Posterior vena cava (tissue), 2 donors: ENCODE results near the gene PRSS27. TPM values are rescaled to one million over a fixed set of nuclear protein-coding genes. Genes with fewer than 3 reads are reported as not detected.
"Not testable (repeated sequence)": the region's sequence is repeated elsewhere in the genome, so short reads cannot be mapped to it uniquely, and the experiment has no call there.

Experiments used
- DNase-seq: peaks from one replicate; pipeline ENCODE4 v3.0.0-alpha.2; 2020; ENCODE audit warnings: low spot score
- intact Hi-C, 2 donors: fragments of 100-400 bp; cut with DNase I; formaldehyde crosslinking; loops; one replicate each; pipeline versions ENCODE4 v1.14.1 to v1.14.2; 2022 to 2023
- total RNA-seq, 2 donors: library from RNA; stranded (reverse); fragmentation: NEBNext Ultra II Directional; extraction: Animal tissue kit (Norgen Biotek cat#: 25700); gene quantifications; one replicate each; pipeline ENCODE4 v1.2.1, GENCODE V29; 2021
- donor health status: DM: yes; HTN: yes; CAD: no.
- donor health status: DM: yes; HTN: yes; CAD: no.

PRSS27 gene
- total RNA-seq, 2 donors from 2014 or later = 0.71 to 1.4 TPM

DNA sequence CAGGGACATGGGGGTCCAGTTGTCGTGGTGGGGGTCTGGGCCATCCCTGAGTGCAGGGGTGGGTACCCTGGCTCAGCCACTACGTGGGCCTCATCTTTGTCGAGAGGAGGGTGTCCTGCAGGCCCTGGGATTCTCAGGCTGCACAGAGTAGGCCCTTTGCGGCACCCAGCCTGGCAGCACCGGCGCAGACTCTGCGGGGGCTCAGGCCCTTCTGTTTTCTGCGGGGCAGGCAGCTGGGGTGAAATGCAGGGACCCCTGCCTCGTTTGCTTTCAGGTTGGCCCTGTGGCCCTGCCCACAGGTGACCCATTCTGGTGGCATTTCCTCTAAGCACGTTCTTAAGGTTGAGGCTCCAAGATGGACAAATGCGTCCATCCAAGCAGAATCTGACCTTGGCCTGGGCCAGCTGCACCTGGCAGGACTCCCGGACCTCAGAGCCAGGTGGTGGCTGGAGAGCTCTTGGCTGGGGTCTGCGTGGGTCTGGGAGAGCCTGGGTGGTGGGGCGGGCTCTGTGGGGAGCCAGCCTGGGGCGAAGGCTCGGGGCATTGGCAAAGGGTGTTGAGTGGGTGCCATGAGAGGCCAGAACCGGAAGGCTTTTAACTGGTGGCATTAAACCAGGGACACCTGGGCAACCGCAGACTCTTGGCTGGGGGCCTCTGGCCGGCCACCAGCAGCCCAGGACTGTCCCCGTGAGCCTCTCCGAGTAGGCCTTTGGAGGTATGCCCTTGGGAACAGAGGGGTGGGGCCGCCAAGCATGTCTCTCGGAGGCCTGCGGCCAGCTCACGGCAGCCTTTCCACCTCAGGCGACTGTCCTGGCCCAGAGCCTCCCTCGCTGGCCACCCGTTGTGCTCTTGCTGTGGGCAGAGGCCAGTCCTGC is 16.9 kb downstream of the PRSS27 start:
- intact Hi-C loops = loop anchor here in 1 of 2 donors (1.0 to 10.0 kb wide), 2 partner anchors 40 to 152 kb away; partner anchors contain the start of gene PRSS22
- DNase-seq = no peak

DNA sequence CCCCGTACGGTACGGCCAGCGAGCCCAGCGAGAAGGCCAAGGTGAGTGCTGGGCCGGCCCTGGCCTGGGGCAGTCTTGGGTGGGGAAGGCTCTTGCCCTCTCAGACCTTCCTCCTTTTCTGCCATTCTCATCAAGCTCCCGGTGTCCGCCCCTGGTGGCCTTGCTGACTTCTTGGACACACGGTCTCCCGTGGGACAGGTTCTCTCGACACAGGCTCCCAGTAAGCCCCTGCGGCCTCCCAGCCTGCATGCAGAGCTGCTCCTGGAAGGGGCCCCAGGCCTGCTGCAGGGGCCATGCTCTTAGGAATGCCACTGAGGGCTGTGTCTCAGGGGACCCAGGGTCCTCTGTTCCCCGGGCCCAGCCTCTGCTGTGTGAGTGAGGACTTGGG is 17.6 kb downstream of the PRSS27 start:
- intact Hi-C loops = loop anchor here in 1 of 2 donors (10.0 kb wide), 1 partner anchor 152 kb away; the partner anchor contains the start of gene PRSS22
- DNase-seq = no peak

DNA sequence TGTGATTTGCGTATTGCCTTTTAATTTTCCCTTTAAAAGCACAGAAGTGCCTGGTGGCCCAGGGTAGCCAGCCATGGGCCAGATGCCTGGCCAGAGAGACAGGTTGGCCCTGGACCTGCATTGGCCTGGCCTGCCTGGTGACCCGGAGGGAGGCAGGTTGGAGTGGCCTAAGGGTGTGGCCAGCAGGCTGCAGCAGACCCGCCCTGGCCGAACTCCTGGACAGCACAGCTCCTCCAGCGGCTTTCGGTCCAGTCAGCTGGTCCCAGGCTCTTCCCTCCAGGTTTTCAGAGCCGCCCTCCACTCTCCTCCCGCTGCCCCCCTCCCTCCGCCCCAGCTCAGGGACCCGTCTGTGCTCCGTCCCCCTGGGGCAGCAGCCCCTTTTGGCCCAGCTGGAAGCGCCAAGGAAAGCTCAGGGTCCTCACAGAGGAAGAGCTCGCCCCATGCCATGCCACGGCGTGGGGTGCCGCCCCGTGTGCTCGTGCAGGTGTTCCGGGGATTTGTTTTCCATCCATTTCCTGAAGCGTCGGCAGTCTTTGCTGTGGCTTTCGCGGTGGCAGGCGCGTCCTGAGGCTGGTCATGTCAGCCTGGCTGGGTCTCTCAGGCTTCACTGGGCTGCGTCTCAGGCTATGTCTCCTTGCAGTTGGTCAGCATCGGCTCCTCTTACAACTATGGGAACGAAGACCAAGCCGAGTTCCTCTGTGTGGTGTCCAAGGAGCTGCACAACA is 18.1 kb downstream of the PRSS27 start:
- intact Hi-C loops = loop anchor here in 1 of 2 donors (10.0 kb wide), 1 partner anchor 153 kb away; the partner anchor contains the start of gene PRSS22
- no peak for DNase-seq

DNA sequence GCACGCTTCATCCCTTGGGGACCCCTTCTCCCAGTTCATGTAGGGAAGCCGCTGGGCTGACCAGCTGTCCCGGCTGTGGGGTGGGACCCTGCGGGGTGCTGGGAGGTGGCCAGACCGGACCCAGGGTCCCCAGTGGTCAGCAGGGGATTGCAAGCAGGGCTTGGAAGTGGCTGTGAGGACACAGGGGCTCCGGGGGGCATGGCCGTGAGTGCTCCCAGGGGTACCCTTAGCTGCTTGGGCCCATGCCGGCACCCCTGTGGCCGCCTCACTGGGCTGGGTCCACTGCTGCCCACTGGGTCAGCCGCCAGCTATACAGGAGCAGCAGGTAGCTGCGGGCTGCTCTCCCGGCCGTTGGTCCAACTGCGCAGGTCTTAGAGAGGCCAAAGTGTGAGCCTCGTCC is 18.8 kb downstream of the PRSS27 start:
- intact Hi-C loops = loop anchor here in 1 of 2 donors (10.0 kb wide), 1 partner anchor 154 kb away; the partner anchor contains the start of gene PRSS22
- DNase-seq = no peak

DNA sequence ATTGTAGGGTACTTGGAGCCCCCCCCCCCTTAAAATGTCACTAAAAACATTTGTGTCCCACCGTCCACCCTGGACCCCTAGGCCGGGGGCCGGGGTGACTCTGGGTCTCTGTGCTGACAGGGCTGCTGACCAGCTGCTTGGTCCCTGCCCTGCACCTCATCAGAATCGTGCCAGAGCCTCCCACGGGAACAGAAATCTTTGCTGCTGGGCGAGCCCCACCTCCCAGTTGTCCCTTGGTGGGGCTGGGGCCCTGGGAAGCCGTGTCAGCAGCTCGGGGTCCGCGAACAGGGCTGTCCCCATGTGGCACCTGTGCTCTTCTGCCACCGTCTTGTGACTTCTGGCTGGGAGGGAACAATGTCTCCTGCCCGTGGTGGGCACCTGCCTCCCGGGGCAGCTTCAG is 19.2 kb downstream of the PRSS27 start:
- DNase-seq = no peak
- intact Hi-C loops = loop anchor here in 1 of 2 donors (10.0 kb wide), 1 partner anchor 154 kb away; the partner anchor contains the start of gene PRSS22

DNA sequence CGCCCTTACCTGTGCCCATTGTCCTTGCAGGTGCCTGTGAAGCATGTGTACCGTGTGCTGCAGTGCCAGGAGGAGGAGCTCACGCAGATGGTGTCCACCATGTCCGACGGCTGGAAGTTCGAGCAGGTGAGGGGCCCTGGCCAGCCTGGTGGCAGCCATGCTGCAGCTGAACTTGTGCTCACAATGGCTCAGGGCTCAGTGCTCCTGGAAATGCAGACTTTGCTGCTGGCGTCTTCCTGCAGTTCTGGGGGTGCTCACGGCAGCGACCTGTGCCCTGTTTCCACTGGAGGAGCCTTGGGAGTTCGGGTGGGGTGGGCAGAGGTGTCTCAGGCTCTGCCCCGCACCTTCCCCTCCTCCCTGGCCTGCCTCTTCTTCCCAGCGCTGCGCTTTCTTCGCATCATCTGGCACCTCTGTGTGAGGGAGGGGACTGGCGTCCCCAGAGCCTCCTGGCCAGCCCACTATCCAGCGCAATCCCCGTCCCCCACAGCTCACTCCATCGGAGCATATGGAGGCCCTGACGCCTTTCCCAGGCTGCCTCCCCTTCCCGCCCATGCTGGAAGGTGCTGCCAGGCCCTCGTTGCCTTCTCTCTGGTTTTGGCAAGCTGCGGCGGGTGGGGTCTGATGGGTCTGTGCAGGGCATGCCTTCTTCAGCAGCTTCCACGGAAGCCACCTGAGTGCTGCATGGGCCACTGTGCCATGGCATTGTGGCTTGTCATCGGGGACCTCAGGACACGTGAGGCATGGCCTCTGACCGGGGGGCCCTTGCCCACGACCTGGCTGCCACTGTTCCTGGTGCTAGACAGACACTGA is 20.0 kb downstream of the PRSS27 start:
- no peak for DNase-seq
- intact Hi-C loops = loop anchor here in 1 of 2 donors (10.0 kb wide), 1 partner anchor 155 kb away; the partner anchor contains the start of gene PRSS22

DNA sequence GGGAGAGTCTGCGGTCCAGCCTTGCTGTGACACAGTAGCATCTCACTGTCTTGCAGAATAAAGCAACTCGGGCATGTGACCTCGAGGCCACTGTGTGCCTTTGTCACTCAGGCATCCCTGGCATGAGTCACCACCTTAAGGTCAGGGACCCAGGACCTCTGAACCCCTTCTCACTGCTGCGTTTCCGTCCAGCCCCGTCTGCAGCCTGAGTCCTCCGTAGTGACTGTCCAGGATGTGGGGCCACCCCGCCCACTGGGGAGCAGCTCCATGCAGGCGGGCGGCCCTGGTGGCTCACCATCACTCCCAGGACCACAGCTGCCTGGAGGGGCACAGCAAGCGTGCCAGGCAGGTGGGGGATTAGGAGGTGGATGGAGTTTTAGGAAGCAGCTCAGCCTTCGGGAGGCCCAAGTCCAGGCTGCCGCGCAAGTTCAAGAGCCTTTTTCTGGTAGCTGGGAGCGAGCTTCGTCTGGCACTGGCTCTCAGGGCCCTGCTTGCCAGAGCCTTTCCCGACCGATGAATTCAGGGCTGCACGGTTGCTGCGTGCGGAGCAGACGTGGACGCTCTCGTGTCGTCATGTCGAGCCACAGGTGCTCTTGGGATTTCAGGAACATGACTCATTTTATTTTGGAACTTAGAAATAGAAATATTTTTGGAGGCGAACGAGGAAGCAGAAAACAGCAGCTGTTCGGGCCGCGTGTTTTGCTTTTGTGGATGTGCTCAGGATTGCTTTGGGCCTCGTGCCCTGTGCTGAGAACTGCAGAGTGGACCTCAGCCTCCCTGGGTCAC is 20.9 kb downstream of the PRSS27 start:
- intact Hi-C loops = no loop called here
- DNase-seq = no peak

DNA sequence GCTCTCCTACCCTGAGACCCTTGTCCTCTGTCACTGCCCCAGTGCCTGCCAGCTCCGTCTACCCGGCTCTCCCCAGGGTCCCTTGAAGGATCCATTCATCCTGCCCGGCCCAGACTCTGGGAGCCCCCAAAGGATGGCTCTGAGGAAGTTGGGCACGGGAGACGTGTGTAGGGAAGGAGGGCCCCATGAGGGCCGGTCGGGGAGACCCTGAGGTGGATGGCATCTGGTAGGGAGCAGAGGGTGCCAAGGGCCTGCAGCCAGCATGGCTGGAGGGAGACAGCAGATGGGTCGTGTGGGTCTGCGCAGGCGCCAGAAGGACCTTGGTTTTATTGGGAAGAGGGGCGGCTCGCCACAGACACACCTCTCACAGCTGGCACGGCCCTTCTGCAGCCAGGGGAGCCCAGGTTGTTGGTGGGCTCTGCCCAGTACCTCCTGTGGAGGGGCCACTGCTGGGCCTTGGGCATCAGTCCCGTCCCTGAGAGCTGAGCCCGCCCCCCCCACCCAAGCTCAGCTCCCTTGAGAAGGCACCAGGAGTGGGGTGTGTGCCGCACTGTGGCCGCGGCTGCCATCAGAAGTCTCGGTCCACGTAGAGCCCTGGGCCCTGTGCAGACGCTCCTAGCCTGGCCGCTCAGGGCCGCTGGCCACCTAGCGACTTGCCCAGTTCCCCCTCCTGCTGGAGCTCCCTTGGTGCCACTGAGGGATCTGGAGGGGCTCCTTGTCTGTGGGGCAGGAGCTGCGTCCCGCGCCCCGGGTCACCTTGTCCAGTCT is 21.7 kb downstream of the PRSS27 start:
- intact Hi-C loops = no loop called here
- no peak for DNase-seq

DNA sequence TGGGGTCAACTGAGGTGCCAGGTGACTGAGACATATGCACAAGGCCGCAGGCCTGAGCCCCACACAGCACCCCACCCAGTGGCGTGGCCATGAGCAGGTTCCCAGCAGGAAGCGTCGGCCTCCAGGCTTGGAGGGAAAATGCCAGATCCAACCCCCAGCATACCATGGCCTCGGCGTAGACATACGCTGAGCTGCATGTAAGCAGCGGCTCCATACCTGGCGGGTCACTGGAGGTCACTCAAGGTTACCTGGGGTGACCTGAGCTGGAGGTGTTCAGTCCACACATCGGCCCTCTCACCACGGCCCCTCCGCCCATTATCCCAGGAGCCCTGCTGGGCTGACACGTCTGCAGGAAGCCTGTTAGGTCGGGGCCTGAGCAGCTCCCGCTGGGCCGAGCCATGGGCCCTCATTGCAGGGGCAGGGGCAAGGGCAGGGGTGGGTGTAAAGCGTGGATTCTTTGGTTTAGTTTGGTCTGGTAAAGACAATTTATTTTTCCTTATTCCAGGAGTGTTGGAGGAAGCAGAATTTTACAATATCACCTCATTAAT is 22.5 kb downstream of the PRSS27 start:
- no peak for DNase-seq
- intact Hi-C loops = no loop called here

DNA sequence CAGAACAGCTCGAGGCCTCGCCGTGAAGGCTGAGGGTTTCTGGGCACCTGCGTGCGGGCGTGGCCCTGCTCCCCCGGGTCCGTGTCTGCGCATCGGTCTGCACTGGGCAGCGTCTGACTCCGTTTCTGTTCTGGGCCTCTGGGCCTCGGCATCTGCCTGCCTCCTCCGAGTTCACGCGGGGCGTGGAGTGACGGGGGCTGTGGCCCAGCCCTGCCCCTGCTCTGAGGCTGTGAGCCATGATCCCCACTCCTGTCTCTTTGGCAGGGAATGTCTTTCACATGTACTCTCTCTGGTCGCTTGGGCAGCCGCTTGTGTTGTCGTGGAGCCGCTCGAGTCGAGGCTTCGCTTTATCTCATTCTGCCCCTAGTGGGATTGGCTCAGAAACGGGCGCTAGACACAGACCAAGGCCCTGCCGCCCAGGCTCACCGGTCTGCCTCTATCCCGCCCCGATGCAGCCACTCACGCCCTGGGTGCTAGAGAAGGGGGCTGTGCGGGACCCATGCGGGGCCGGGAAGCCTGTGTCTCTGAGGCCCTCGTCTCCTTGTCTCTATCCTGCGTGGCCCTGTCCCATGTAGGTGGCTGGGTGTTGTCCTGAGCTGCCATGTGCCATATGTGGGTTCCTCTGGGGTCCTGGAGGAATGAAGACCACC is 23.3 kb downstream of the PRSS27 start:
- DNase-seq, intact Hi-C loops: not testable (repeated sequence)

DNA sequence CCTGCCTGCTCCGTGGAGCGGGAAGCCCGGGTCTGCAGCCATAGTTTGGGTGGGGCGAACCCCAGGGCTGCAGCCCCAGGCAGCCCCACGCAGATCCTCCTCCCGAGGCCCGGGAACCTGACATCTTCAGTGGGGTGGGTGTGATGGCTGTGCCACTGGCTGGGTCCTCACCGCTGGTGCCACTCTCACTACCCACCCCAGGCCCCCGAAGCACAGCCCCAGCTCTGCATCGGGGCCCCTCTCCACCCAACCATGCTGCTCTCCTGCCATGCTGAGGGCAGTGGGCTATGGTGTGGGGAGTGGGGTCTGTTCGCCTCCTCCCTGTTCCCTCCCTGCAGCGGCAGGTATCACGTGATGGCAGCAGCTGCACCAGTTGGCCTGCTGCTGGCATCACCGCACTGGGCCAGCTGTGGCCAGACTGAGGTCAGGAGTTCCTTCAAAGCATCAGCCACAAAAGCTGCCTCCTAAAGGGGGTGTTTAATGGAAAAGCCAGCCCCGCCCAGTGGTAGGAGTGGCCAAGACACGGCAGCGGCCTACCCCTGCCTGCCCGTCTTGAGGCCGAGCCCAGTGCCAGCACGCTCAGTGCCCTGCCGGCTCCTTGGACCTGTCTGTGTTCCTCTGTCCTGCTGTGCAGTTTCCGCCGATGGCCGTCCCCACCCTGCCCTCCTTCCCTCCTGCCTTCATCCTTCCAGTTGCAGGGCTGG is 26.9 kb downstream of the PRSS27 start:
- intact Hi-C loops = no loop called here
- no peak for DNase-seq

DNA sequence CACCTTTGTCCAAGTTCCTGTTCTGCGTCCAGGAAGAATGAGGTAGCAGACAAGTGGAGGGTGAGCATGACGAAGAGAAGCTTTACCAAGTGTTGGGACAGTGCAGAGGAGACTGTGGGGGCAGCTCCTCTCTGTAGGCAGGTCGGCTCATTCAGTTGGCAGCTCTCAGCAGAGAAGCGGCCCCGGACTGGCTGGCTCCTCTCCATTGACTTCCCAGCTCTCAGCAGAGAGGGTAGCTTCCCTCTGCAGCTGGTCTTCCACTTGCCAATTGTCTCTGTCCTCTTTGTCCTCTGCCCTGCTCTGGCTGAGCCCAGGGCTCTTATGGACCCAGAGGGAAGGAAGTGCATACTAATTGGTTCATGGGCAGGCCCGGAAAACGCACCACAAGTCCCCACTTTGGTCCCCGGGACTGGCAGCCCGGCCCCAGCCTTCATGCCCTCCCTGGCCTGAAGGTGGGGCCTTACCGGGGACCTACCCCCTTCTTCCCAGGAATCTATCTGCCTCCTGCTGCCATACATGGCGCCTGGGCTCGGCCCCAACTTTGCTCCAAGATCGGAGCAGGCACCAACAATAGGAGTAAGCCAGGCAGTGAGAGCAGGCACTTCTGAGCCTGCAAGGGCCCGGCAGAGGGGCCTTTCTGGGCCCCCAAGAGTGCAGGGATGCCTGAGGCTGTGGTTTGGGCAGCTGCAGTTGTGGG is 27.6 kb downstream of the PRSS27 start:
- DNase-seq = no peak
- intact Hi-C loops = no loop called here

DNA sequence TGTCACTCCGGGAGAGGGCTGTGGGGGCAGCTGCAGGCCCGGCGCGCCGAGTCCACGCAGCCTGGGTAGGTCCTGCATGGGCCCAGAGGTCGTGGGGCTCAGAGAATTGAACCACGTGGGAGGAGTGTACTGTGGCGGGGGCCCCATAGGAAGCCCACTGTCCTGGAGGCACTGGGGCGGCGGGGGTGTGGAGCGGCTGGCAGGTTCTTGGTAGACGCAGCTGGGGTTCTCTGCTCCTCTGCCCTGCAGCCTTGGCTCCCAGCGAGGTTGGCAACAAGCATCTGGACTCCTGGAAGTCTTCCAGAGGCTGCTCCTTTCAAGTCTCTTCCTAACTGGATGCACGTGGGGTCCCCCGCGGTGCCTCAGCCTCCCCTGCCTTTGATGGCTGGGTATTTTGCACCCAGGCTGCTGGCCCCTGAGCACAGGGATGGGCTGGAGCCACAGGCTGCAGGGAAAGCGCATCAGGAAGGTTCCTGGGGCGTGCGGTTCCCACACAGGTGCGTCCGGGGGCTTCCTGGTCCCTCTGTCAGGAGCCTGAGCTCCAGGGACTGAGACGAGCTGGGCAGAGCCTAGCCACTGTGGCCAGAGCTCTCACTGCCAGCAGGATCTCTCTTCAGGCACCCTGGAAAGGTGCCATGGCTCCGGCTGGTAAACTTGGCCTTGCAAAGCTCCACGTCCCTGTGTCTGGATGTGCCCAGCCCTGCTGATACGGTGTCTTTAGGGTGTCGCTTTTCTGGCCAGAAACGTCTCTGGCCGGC is 28.4 kb downstream of the PRSS27 start:
- intact Hi-C loops = no loop called here
- DNase-seq = no peak

DNA sequence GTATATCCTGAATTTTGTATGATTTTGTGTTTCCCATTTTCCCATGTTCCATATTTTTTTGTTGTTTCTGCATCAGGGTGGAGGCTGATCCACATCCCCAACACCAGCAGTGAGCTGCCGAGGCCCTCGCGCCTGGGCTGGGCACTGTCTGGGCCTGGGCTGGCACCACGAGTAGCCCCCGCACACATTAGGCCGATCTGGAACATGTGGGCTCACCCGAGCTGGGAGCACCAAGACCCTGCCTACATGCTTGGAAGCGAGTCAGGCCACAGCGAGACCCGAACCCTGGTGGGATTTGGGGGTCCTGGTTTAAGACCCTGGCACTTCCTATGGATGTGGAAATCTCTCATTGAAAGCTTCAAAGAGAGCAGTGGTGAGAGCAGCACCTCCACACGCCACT is 29.2 kb downstream of the PRSS27 start:
- DNase-seq = no peak
- intact Hi-C loops = no loop called here
